ENCODE measurements around the gene TSC22D4.

The TSC22D4 gene

DNA sequence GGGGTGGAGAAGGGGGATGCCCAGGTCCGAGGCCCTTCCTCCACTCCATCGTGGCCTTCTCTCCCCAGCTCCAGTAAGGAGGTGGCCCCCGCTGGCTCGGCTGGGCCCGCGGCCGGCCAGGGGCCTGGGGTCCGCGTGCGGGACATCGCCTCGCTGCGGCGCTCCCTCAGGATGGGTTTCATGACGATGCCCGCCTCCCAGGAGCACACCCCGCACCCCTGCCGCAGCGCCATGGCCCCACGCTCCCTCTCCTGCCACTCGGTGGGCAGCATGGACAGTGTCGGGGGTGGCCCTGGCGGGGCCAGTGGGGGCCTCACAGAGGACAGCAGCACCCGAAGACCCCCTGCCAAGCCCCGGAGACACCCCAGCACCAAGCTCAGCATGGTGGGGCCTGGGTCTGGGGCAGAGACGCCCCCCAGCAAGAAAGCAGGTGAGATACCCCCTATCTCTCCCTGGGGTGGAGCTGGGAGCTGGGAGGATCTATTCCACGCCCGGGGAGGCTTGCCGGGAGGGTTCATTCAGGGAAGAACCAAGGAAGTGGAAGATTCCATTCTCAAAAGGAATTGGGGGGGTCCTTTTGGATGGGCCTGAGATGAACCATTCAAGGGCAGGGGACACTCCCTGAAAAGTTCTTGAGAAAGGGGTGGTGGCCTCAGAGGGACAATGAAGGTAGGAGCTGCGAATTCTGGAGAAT, 7.9 kb upstream of the TSC22D4 start:
- Mint-ChIP-seq H3K4me3 (no peak overlapping the region), H3K27ac (no peak overlapping the region), H3K9me3 (no peaks in the 10 kb centered on the region), H3K27me3 (peaks cover 43% of the 10 kb centered on the region), H3K4me1 (peaks cover 16% of the 10 kb centered on the region), H3K36me3 (no peaks in the 10 kb centered on the region)
- CTCF ChIA-PET: interaction anchor here (2.4 kb wide), 1 partner anchor 73 kb away, joined by 9 read pairs; no protein-coding TSS in a partner anchor
- no peak for DNase-seq

DNA sequence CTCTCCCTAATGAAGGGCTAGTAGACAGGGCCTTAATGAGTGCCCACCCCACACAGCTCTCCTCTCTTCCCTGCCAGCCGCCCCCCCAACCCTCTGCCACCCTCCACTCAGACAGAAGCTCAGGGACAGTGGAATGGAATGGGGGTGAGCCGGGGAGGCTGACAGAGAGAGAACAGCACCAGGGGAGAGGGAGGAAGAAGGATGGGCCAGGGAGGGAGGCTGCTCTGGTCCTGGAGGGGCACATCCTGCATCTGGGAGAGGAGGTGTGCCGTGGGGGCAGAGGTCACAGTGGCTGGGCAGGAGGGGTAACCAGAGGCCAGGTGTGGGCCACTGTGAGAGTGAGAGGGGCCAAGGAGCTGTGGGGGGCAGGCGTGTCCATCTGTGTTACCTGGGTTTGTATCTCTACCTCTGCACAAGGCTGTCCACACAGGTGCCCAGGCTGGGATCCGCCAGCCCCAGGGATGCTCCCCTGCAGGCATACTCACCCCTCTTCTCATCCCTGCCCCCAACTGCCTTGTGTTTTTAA, 7.2 kb upstream of the TSC22D4 start:
- CTCF ChIA-PET: interaction anchor here (1.6 kb wide), 1 partner anchor 78 kb away, joined by 3 read pairs; no protein-coding TSS in a partner anchor
- peaks cover 36% of the 10 kb centered on the region for H3K27me3 Mint-ChIP-seq
- no peak overlapping the region for H3K4me3 Mint-ChIP-seq

GRCh38 chr7:100485471-100485876, 6.5 kb upstream of the TSC22D4 start:
- no peak overlapping the region for H3K27ac Mint-ChIP-seq
- H3K9me3 Mint-ChIP-seq: no peaks in the 10 kb centered on the region
- H3K36me3 Mint-ChIP-seq: no peaks in the 10 kb centered on the region
- CTCF ChIA-PET: interaction anchor here (0.7 to 1.6 kb wide), 4 partner anchors 10 to 79 kb away, joined by 3 to 5 read pairs (median 3); no protein-coding TSS in a partner anchor
- H3K4me1 Mint-ChIP-seq: peaks cover 20% of the 10 kb centered on the region
- no peak overlapping the region for H3K4me3 Mint-ChIP-seq
- no peak for DNase-seq
- peaks cover 30% of the 10 kb centered on the region for H3K27me3 Mint-ChIP-seq

More for the DNA sequence above, 7.2 kb upstream of the TSC22D4 start:
- DNase-seq: no peak
- peaks cover 19% of the 10 kb centered on the region for H3K4me1 Mint-ChIP-seq
- no peaks in the 10 kb centered on the region for H3K36me3 Mint-ChIP-seq
- no peak overlapping the region for H3K27ac Mint-ChIP-seq
- no peaks in the 10 kb centered on the region for H3K9me3 Mint-ChIP-seq

GRCh38 chr7:100484673-100485045, 5.6 kb upstream of the TSC22D4 start:
- Mint-ChIP-seq H3K27ac (no peak overlapping the region), H3K36me3 (no peaks in the 10 kb centered on the region), H3K9me3 (no peaks in the 10 kb centered on the region), H3K4me1 (peaks cover 19% of the 10 kb centered on the region), H3K27me3 (peaks cover 23% of the 10 kb centered on the region), H3K4me3 (peak overlapping the region; percentile 16)
- CTCF ChIA-PET: interaction anchor here (0.7 to 1.6 kb wide), 4 partner anchors 11 to 80 kb away, joined by 3 to 5 read pairs (median 3); no protein-coding TSS in a partner anchor
- DNase-seq: no peak

- H3K9me3 Mint-ChIP-seq: no peaks in the 10 kb centered on the region
- peaks cover under 1% of the 10 kb centered on the region for H3K36me3 Mint-ChIP-seq
- no peak within 1 kb of the TSS for H3K27ac Mint-ChIP-seq
- H3K4me3 Mint-ChIP-seq: peak within 1 kb of the TSS; percentile 83
- H3K27me3 Mint-ChIP-seq: peaks cover 23% of the 10 kb centered on the region
- CTCF ChIA-PET: interaction anchor here (1.2 to 2.2 kb wide), 4 partner anchors 62 to 80 kb away, joined by 3 to 18 read pairs (median 6); no protein-coding TSS in a partner anchor
- peaks cover 23% of the 10 kb centered on the region for H3K4me1 Mint-ChIP-seq
- DNase-seq: peak; percentile 69
Observed at GRCh38 chr7:100483722-100484672, 5.0 kb upstream of the TSC22D4 start, which contains the start of gene NYAP1. TSS of gene NYAP1 (plus strand) at chr7:100483927. CDS start at chr7:100485312, 1,385 bp downstream.

GRCh38 chr7:100483090-100483721, 4.2 kb upstream of the TSC22D4 start:
- H3K27me3 Mint-ChIP-seq: peaks cover 23% of the 10 kb centered on the region
- peaks cover 1% of the 10 kb centered on the region for H3K36me3 Mint-ChIP-seq
- CTCF ChIA-PET: interaction anchor here (0.6 to 2.2 kb wide), 18 partner anchors 10 to 222 kb away, joined by 3 to 18 read pairs (median 4); partner anchors contain the start of genes MEPCE, MOSPD3 and ZCWPW1
- peak; percentile 83 for DNase-seq
- no peaks in the 10 kb centered on the region for H3K9me3 Mint-ChIP-seq
- H3K27ac Mint-ChIP-seq: no peak overlapping the region
- peaks cover 23% of the 10 kb centered on the region for H3K4me1 Mint-ChIP-seq
- H3K4me3 Mint-ChIP-seq: peak overlapping the region; percentile 83

- DNase-seq: no peak
- Mint-ChIP-seq H3K9me3 (no peaks in the 10 kb centered on the region), H3K4me1 (peaks cover 23% of the 10 kb centered on the region), H3K4me3 (peak overlapping the region; percentile 83), H3K27me3 (peaks cover 23% of the 10 kb centered on the region), H3K27ac (no peak overlapping the region), H3K36me3 (peaks cover 3% of the 10 kb centered on the region)
- CTCF ChIA-PET: interaction anchor here (0.6 to 2.2 kb wide), 19 partner anchors 11 to 223 kb away, joined by 3 to 18 read pairs (median 4); partner anchors contain the start of genes MEPCE, MOSPD3 and ZCWPW1
Observed at GRCh38 chr7:100482728-100483089, 3.7 kb upstream of the TSC22D4 start.

GRCh38 chr7:100481466-100481865, 2.5 kb upstream of the TSC22D4 start:
- Mint-ChIP-seq H3K27ac (no peak overlapping the region), H3K4me3 (peak overlapping the region; percentile 3), H3K27me3 (peaks cover 17% of the 10 kb centered on the region)

DNA sequence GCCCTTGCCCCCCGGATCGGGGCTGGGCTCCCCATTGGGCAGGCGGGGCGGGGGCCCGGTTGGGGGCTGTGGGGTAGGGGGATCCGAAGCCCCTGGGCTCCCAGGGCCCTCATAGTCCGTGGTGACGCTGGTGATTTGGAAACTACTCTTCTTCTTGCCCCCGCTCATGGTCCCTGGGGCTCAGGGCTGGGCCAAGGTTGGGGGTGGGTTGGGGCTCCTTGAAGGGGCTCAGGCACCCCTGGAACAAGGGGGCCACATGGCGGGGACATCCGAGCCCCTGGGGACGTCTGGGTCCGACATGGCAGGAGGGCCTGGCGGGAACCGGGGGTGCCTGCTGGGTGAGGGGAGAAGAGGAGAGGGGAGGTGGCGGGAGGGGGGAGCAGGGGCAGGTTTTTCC, 1.1 kb downstream of the TSC22D4 start:
- H3K4me1 Mint-ChIP-seq: peaks cover 58% of the 10 kb centered on the region
- no peaks in the 10 kb centered on the region for H3K27me3 Mint-ChIP-seq
- peak overlapping the region; percentile 90 for H3K4me3 Mint-ChIP-seq
- peaks cover 36% of the 10 kb centered on the region for H3K36me3 Mint-ChIP-seq
- no peaks in the 10 kb centered on the region for H3K9me3 Mint-ChIP-seq
- DNase-seq: peak; percentile 35
- CTCF ChIA-PET: interaction anchor here (1.2 to 4.5 kb wide), 7 partner anchors 8 to 374 kb away, joined by 3 to 26 read pairs (median 3); partner anchors contain the start of gene SLC12A9
- H3K27ac Mint-ChIP-seq: peak overlapping the region; percentile 83

More at GRCh38 chr7:100481466-100481865, 2.5 kb upstream of the TSC22D4 start:
- H3K9me3 Mint-ChIP-seq: no peaks in the 10 kb centered on the region
- CTCF ChIA-PET: interaction anchor here (0.6 to 4.5 kb wide), 6 partner anchors 12 to 82 kb away, joined by 5 to 26 read pairs (median 12); no protein-coding TSS in a partner anchor
- peaks cover 30% of the 10 kb centered on the region for H3K4me1 Mint-ChIP-seq
- no peak for DNase-seq
- H3K36me3 Mint-ChIP-seq: peaks cover 7% of the 10 kb centered on the region

GRCh38 chr7:100476903-100477870, 1.8 kb downstream of the TSC22D4 start:
- DNase-seq: peak; percentile 66
- peak overlapping the region; percentile 90 for H3K4me3 Mint-ChIP-seq

GRCh38 chr7:100476101-100476780, 2.8 kb downstream of the TSC22D4 start:
- H3K27ac Mint-ChIP-seq: peak overlapping the region; percentile 85
- H3K27me3 Mint-ChIP-seq: no peaks in the 10 kb centered on the region
- CTCF ChIA-PET: interaction anchor here (0.9 to 1.8 kb wide), 4 partner anchors 46 to 113 kb away, joined by 3 to 5 read pairs (median 3); partner anchors contain the start of gene MEPCE
- H3K36me3 Mint-ChIP-seq: peaks cover 43% of the 10 kb centered on the region
- peaks cover 52% of the 10 kb centered on the region for H3K4me1 Mint-ChIP-seq
- no peak for DNase-seq
- no peaks in the 10 kb centered on the region for H3K9me3 Mint-ChIP-seq
- H3K4me3 Mint-ChIP-seq: peak overlapping the region; percentile 90

More at GRCh38 chr7:100476903-100477870, 1.8 kb downstream of the TSC22D4 start:
- H3K27ac Mint-ChIP-seq: peak overlapping the region; percentile 87
- peaks cover 39% of the 10 kb centered on the region for H3K36me3 Mint-ChIP-seq
- H3K9me3 Mint-ChIP-seq: no peaks in the 10 kb centered on the region
- H3K4me1 Mint-ChIP-seq: peaks cover 54% of the 10 kb centered on the region
- CTCF ChIA-PET: interaction anchor here (1.2 to 4.5 kb wide), 9 partner anchors 8 to 375 kb away, joined by 3 to 26 read pairs (median 3); partner anchors contain the start of genes MEPCE and SLC12A9
- H3K27me3 Mint-ChIP-seq: no peaks in the 10 kb centered on the region

- Mint-ChIP-seq H3K36me3 (peaks cover 46% of the 10 kb centered on the region), H3K4me3 (peak overlapping the region; percentile 90), H3K4me1 (peaks cover 55% of the 10 kb centered on the region), H3K27ac (peak overlapping the region; percentile 85), H3K9me3 (no peaks in the 10 kb centered on the region), H3K27me3 (no peaks in the 10 kb centered on the region)
- CTCF ChIA-PET: interaction anchor here (0.9 to 1.1 kb wide), 4 partner anchors 18 to 113 kb away, joined by 3 to 4 read pairs (median 3); no protein-coding TSS in a partner anchor
- no peak for DNase-seq
Observed at GRCh38 chr7:100475549-100475948, 3.5 kb downstream of the TSC22D4 start.

Data from activated naive CD4-positive, alpha-beta T cell treated with anti-CD3 and anti-CD28 coated beads, Interleukin-2, amount 10 ng/mL, durations not matched to agents 7 days and 5 days (primary cell).